Measurements from ENCODE around the gene FER.
"Not testable (repeated sequence)": the region's sequence is repeated elsewhere in the genome, so short reads cannot be mapped to it uniquely, and the experiment has no call there.

DNA sequence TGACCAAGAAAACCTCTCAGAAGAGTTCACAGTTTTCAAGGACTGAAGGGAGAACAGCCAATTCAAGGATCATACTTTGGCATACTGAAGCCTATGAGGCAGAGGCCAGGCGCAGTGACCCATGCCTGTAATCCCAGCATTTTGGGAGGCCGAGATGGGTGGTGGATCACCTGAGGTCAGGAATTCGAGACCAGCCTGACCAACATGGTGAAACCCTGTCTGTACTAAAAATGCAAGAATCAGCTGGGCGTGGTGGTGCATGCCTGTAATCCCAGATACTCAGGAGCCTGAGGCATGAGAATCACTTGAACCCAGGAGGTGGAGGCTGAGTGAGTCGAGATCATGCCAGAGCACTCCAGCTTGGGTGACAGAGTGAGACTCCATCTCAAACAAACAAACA is 19.2 kb downstream of the FER start:
- TF ChIP-seq, protein P1, sequence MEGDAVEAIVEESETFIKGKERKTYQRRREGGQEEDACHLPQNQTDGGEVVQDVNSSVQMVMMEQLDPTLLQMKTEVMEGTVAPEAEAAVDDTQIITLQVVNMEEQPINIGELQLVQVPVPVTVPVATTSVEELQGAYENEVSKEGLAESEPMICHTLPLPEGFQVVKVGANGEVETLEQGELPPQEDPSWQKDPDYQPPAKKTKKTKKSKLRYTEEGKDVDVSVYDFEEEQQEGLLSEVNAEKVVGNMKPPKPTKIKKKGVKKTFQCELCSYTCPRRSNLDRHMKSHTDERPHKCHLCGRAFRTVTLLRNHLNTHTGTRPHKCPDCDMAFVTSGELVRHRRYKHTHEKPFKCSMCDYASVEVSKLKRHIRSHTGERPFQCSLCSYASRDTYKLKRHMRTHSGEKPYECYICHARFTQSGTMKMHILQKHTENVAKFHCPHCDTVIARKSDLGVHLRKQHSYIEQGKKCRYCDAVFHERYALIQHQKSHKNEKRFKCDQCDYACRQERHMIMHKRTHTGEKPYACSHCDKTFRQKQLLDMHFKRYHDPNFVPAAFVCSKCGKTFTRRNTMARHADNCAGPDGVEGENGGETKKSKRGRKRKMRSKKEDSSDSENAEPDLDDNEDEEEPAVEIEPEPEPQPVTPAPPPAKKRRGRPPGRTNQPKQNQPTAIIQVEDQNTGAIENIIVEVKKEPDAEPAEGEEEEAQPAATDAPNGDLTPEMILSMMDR (IDR thresholded peaks at IDR 0.05; ENCODE audit: control extremely low read depth in 1 of 3, insufficient read depth in 1 of 3, low read depth in 1 of 3, low read length in 3 of 3): not testable (repeated sequence)
- TF ChIP-seq SIN3A (conservative IDR thresholded peaks at IDR 0.05 in 1 of 2, IDR thresholded peaks at IDR 0.05 in 1 of 2; ENCODE audit: low read depth in 1 of 2, low read length in 2 of 2); EP300 (IDR thresholded peaks at IDR 0.05; ENCODE audit: borderline replicate concordance in 1 of 2, low read depth in 2 of 2, low read length in 2 of 2); POLR2A (IDR thresholded peaks at IDR 0.05; ENCODE audit: control extremely low read depth in 1 of 2, low read depth in 2 of 2, low read length in 2 of 2); ZNF274 (IDR thresholded peaks at IDR 0.05; ENCODE audit: borderline replicate concordance, extremely low read depth, low read length); SP2 (IDR thresholded peaks at IDR 0.05; ENCODE audit: low read length); RFX5 (IDR thresholded peaks at IDR 0.05; ENCODE audit: borderline replicate concordance, low read depth, low read length); YY1 (IDR thresholded peaks at IDR 0.05; ENCODE audit: low read depth, low read length): not testable (repeated sequence)
